ENCODE data around the gene AMOT. TPM values are rescaled to one million over a fixed set of nuclear protein-coding genes. Genes with fewer than 3 reads are reported as not detected.

The AMOT gene
- total RNA-seq, 2 donors from 2014 or later: 4.2 to 7.3 TPM

- intact Hi-C loops (cut with DNase I): no loop called here
- Histone ChIP-seq H3K27me3 (no peaks in the 10 kb centered on the region), H3K4me3 (no peak overlapping the region), H3K27ac (no peak overlapping the region), H3K9me3 (no peaks in the 10 kb centered on the region), H3K36me3 (replicated peaks in 1 of 2; ENCODE audit: insufficient read depth in 1 of 2, low read depth in 2 of 2) (no peaks in the 10 kb centered on the region), H3K4me1 (no peaks in the 10 kb centered on the region)
- DNase-seq: no peak
- no peak for ATAC-seq
- WGBS, 2 donors: 67 to 69% methylated on average over 6 of the region's 6 CpGs
- TF ChIP-seq CTCF (IDR thresholded peaks at IDR 0.05): no peak
- no peak for TF ChIP-seq POLR2A (IDR thresholded peaks at IDR 0.05)
Observed at GRCh38 chrX:112844250-112844649, 3.6 kb upstream of the AMOT start.

- no peaks in the 10 kb centered on the region for H3K27me3 ChIP-seq
- H3K4me3 ChIP-seq: no peak overlapping the region
- WGBS, 2 donors: 8 to 12% methylated on average over 5 of the region's 5 CpGs
- no peaks in the 10 kb centered on the region for H3K4me1 ChIP-seq
- DNase-seq (no peak), ATAC-seq (no peak)
- H3K27ac ChIP-seq: peak overlapping the region in 3 of 4 donors; percentile 35 to 84 (median 72)
- intact Hi-C loops (cut with DNase I): no loop called here
- no peaks in the 10 kb centered on the region for H3K9me3 ChIP-seq
- no peak for TF ChIP-seq CTCF (IDR thresholded peaks at IDR 0.05)
- H3K36me3 ChIP-seq (replicated peaks in 1 of 2; ENCODE audit: insufficient read depth in 1 of 2, low read depth in 2 of 2): no peaks in the 10 kb centered on the region
Observed at GRCh38 chrX:112841820-112842157, 1.2 kb upstream of the AMOT start.

GRCh38 chrX:112841114-112841819, 636 bp upstream of the AMOT start:
- no peaks in the 10 kb centered on the region for H3K36me3 ChIP-seq (replicated peaks in 1 of 2; ENCODE audit: insufficient read depth in 1 of 2, low read depth in 2 of 2)
- no peaks in the 10 kb centered on the region for H3K4me1 ChIP-seq
- H3K27me3 ChIP-seq: no peaks in the 10 kb centered on the region
- intact Hi-C loops (cut with DNase I): no loop called here
- DNase-seq (peak; percentile 83 to 91 (median 90)), ATAC-seq (peak; percentile 96)
- 1 to 2% methylated on average over 24 to 29 of the region's 46 CpGs for WGBS, 2 donors
- no peaks in the 10 kb centered on the region for H3K9me3 ChIP-seq
- peak overlapping the region in 3 of 4 donors; percentile 35 to 84 (median 72) for H3K27ac ChIP-seq
- peak overlapping the region in 1 of 2 donors; percentile 50 for H3K4me3 ChIP-seq
- peak in 2 of 3 donors; percentile 35 to 37 for TF ChIP-seq POLR2A (IDR thresholded peaks at IDR 0.05)
- TF ChIP-seq CTCF (IDR thresholded peaks at IDR 0.05): no peak

- intact Hi-C loops (cut with DNase I): no loop called here
- 0 to 3% methylated on average over 2 to 5 of the region's 5 CpGs for WGBS, 2 donors
- no peak for TF ChIP-seq POLR2A (IDR thresholded peaks at IDR 0.05)
- no peak for TF ChIP-seq CTCF (IDR thresholded peaks at IDR 0.05)
- H3K4me1 ChIP-seq: no peaks in the 10 kb centered on the region
- no peak overlapping the region for H3K4me3 ChIP-seq
- ATAC-seq (no peak), DNase-seq (no peak)
- peak overlapping the region in 3 of 4 donors; percentile 26 to 84 (median 72) for H3K27ac ChIP-seq
- H3K9me3 ChIP-seq: no peaks in the 10 kb centered on the region
- H3K36me3 ChIP-seq (replicated peaks in 1 of 2; ENCODE audit: insufficient read depth in 1 of 2, low read depth in 2 of 2): no peaks in the 10 kb centered on the region
- no peaks in the 10 kb centered on the region for H3K27me3 ChIP-seq
Observed at GRCh38 chrX:112839856-112840255, 775 bp downstream of the AMOT start.

- no peak for ATAC-seq
- TF ChIP-seq POLR2A (IDR thresholded peaks at IDR 0.05) (no peak), CTCF (IDR thresholded peaks at IDR 0.05) (no peak)
- DNase-seq: no peak
- Histone ChIP-seq H3K4me3 (no peak overlapping the region), H3K4me1 (peaks cover 7% of the 10 kb centered on the region), H3K9me3 (no peaks in the 10 kb centered on the region), H3K36me3 (replicated peaks in 1 of 2; ENCODE audit: insufficient read depth in 1 of 2, low read depth in 2 of 2) (no peaks in the 10 kb centered on the region), H3K27ac (no peak overlapping the region), H3K27me3 (no peaks in the 10 kb centered on the region)
- 91 to 100% methylated on average over 1 of the region's 1 CpG for WGBS, 2 donors
- intact Hi-C loops (cut with DNase I): no loop called here
Observed at GRCh38 chrX:112837531-112837930, 3.1 kb downstream of the AMOT start.

Measured in body of pancreas (tissue), 4 donors.